Neural crest cell (in vitro differentiated cells): Measurements from ENCODE around the gene FAM78B. TPM values are rescaled to one million over a fixed set of nuclear protein-coding genes. Genes with fewer than 3 reads are reported as not detected.

Experiments
- DNase-seq: peaks from one replicate; pipeline ENCODE4 v3.0.0; 2021; ENCODE audit warnings: low read depth, mixed read lengths, low spot score
- H3K27ac Mint-ChIP-seq: one replicate; pipeline ENCODE4 v1.8.0; 2021; ENCODE audit warnings: mild to moderate bottlenecking, mixed read lengths; ENCODE audit not compliant: unreplicated experiment
- H3K27me3 Mint-ChIP-seq: 2 replicates; pipeline ENCODE4 v1.8.0; 2021; ENCODE audit warnings: low read depth, mild to moderate bottlenecking, mixed read lengths
- H3K36me3 Mint-ChIP-seq: 2 replicates; pipeline ENCODE4 v1.8.0; 2021; ENCODE audit warnings: low read depth, mild to moderate bottlenecking, mixed read lengths
- H3K4me1 Mint-ChIP-seq: 2 replicates; pipeline ENCODE4 v1.8.0; 2021; ENCODE audit warnings: mixed read lengths
- H3K4me3 Mint-ChIP-seq: one replicate; pipeline ENCODE4 v1.8.0; 2021; ENCODE audit warnings: mild to moderate bottlenecking, mixed read lengths
- H3K9me3 Mint-ChIP-seq: 2 replicates; pipeline ENCODE4 v1.8.0; 2021; ENCODE audit warnings: mixed read lengths
- CTCF ChIP-seq: fragments of 200-600 bp; sonication (generic); conservative IDR thresholded peaks from 2 replicates; pipeline ENCODE4 v1.5.0; 2021; ENCODE audit warnings: antibody characterized with exemption, mild to moderate bottlenecking
- total RNA-seq: library from RNA; stranded (reverse); gene quantifications from 2 replicates; pipeline ENCODE4 v1.2.1, GENCODE V29; 2021

FAM78B gene
- total RNA-seq, 1 donor from 2014 or later = 1.5 TPM

GRCh38 chr1:166064951-166065350 is 101.8 kb downstream of the FAM78B start:
- no peaks in the 10 kb centered on the region for H3K36me3 Mint-ChIP-seq
- no peak for DNase-seq
- no peaks in the 10 kb centered on the region for H3K4me1 Mint-ChIP-seq
- no peak for TF ChIP-seq CTCF
- H3K9me3 Mint-ChIP-seq = no peaks in the 10 kb centered on the region
- H3K27me3 Mint-ChIP-seq = peaks cover 4% of the 10 kb centered on the region
- no peak overlapping the region for H3K4me3 Mint-ChIP-seq
- H3K27ac Mint-ChIP-seq = no peak overlapping the region

- H3K27ac Mint-ChIP-seq = no peak overlapping the region
- no peaks in the 10 kb centered on the region for H3K36me3 Mint-ChIP-seq
- no peak for TF ChIP-seq CTCF
- no peaks in the 10 kb centered on the region for H3K9me3 Mint-ChIP-seq
- DNase-seq = no peak
- no peak overlapping the region for H3K4me3 Mint-ChIP-seq
- H3K27me3 Mint-ChIP-seq = peaks cover 4% of the 10 kb centered on the region
- no peaks in the 10 kb centered on the region for H3K4me1 Mint-ChIP-seq
These were observed 102.4 kb downstream of the FAM78B start for GRCh38 chr1:166064313-166064926.

GRCh38 chr1:166063701-166064100 is 103.1 kb downstream of the FAM78B start:
- Mint-ChIP-seq H3K27ac (no peak overlapping the region), H3K9me3 (no peaks in the 10 kb centered on the region), H3K4me3 (no peak overlapping the region), H3K27me3 (peaks cover 11% of the 10 kb centered on the region), H3K36me3 (no peaks in the 10 kb centered on the region), H3K4me1 (no peaks in the 10 kb centered on the region)
- TF ChIP-seq CTCF = no peak
- no peak for DNase-seq

GRCh38 chr1:166062421-166063070 is 104.3 kb downstream of the FAM78B start:
- Mint-ChIP-seq H3K36me3 (no peaks in the 10 kb centered on the region), H3K4me3 (no peak overlapping the region), H3K27ac (no peak overlapping the region), H3K9me3 (no peaks in the 10 kb centered on the region), H3K4me1 (no peaks in the 10 kb centered on the region), H3K27me3 (peaks cover 20% of the 10 kb centered on the region)
- TF ChIP-seq CTCF = no peak
- no peak for DNase-seq

- H3K27me3 Mint-ChIP-seq = peaks cover 41% of the 10 kb centered on the region
- DNase-seq = no peak
- no peaks in the 10 kb centered on the region for H3K9me3 Mint-ChIP-seq
- H3K27ac Mint-ChIP-seq = no peak overlapping the region
- no peak for TF ChIP-seq CTCF
- H3K4me3 Mint-ChIP-seq = no peak overlapping the region
- no peaks in the 10 kb centered on the region for H3K4me1 Mint-ChIP-seq
- H3K36me3 Mint-ChIP-seq = no peaks in the 10 kb centered on the region
These were observed 109.2 kb downstream of the FAM78B start for GRCh38 chr1:166057650-166058049.
